OCI-LY1 (cell line): ENCODE measurements around the gene RPL41.

ENCODE experiments used
- EZH2 ChIP-seq: fragments of 200-600 bp; sonication (generic), shearing (Covaris generic); IDR thresholded peaks from 2 replicates; pipeline ENCODE4 v1.8.0; 2017; ENCODE audit warnings: borderline replicate concordance, mixed run types, mild to moderate bottlenecking, antibody characterized with exemption, low read length, moderate library complexity, mixed read lengths
- TF ChIP-seq, protein P1 (sequence below): fragments of 200-600 bp; sonication (generic), shearing (Covaris generic); IDR thresholded peaks from 2 replicates; pipeline ENCODE4 v1.5.1; 2017; ENCODE audit warnings: mild to moderate bottlenecking, antibody characterized with exemption, low read length, moderate library complexity, mixed read lengths

DNA sequence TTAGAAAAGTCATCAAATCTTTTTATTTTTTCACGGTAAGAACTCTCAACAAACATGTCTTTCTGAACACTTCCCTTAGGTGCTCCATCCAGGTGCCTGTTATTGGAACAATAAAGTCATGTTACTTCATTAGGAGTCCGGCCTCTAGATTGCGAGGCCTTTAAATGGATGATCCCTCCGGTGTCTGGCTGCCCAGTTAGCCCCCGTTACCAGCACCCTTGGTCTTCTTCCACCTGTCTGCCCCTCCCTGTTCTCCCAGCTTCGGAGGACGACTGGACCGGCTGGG, 12.7 kb upstream of the RPL41 start:
- TF ChIP-seq, protein P1, sequence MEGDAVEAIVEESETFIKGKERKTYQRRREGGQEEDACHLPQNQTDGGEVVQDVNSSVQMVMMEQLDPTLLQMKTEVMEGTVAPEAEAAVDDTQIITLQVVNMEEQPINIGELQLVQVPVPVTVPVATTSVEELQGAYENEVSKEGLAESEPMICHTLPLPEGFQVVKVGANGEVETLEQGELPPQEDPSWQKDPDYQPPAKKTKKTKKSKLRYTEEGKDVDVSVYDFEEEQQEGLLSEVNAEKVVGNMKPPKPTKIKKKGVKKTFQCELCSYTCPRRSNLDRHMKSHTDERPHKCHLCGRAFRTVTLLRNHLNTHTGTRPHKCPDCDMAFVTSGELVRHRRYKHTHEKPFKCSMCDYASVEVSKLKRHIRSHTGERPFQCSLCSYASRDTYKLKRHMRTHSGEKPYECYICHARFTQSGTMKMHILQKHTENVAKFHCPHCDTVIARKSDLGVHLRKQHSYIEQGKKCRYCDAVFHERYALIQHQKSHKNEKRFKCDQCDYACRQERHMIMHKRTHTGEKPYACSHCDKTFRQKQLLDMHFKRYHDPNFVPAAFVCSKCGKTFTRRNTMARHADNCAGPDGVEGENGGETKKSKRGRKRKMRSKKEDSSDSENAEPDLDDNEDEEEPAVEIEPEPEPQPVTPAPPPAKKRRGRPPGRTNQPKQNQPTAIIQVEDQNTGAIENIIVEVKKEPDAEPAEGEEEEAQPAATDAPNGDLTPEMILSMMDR = no peak
- TF ChIP-seq EZH2 = no peak
